OCI-LY3 (cell line): ENCODE measurements around the gene TRIO.

Experiments used
- CTCF ChIP-seq: fragments of 200-600, 300-600 bp; sonication (generic); IDR thresholded peaks from 2 replicates; pipeline ENCODE4 v1.5.1; 2014; ENCODE audit warnings: antibody characterized with exemption, low read length, low read depth
- EZH2phosphoT487 ChIP-seq: fragments of 200-600 bp; shearing (Covaris generic); IDR thresholded peaks from 2 replicates; pipeline ENCODE4 v1.6.1; 2018; ENCODE audit warnings: antibody characterized with exemption, mixed run types, low read depth

GRCh38 chr5:14141764-14142163 lies 1.4 kb upstream of the TRIO start:
- TF ChIP-seq CTCF = no peak
- TF ChIP-seq EZH2phosphoT487 = no peak
